ENCODE measurements around the gene ZBTB33.

DNA sequence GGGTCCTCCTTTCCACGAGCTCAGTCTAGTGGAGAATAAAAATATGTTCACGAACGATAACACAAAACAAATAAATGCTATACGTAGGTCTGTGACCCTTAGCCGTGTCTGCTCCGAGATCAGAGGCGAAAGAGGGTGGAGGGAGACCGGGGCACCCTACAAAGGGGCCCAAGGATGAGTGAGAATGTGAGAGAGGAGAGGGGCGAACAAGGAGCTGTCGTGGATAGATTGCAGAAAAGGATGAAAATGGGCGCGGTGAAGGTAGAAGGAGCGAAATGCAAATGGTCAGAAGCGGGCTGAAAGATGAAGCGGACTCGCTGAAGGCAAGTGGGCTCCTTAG is 6.2 kb upstream of the ZBTB33 start:
- TF ChIP-seq, protein P1, sequence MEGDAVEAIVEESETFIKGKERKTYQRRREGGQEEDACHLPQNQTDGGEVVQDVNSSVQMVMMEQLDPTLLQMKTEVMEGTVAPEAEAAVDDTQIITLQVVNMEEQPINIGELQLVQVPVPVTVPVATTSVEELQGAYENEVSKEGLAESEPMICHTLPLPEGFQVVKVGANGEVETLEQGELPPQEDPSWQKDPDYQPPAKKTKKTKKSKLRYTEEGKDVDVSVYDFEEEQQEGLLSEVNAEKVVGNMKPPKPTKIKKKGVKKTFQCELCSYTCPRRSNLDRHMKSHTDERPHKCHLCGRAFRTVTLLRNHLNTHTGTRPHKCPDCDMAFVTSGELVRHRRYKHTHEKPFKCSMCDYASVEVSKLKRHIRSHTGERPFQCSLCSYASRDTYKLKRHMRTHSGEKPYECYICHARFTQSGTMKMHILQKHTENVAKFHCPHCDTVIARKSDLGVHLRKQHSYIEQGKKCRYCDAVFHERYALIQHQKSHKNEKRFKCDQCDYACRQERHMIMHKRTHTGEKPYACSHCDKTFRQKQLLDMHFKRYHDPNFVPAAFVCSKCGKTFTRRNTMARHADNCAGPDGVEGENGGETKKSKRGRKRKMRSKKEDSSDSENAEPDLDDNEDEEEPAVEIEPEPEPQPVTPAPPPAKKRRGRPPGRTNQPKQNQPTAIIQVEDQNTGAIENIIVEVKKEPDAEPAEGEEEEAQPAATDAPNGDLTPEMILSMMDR (conservative IDR thresholded peaks at IDR 0.05; ENCODE audit: low read length) = no peak
- TF ChIP-seq EZH2phosphoT487 (IDR thresholded peaks at IDR 0.05; ENCODE audit: borderline replicate concordance) = no peak

Data from Loucy (cell line).